Skin of body (tissue), 2 donors: Measurements from ENCODE around the gene WASF3. TPM values are rescaled to one million over a fixed set of nuclear protein-coding genes. Genes with fewer than 3 reads are reported as not detected.

Source experiments
- DNase-seq: peaks from one replicate; lab custom pipeline; 2025; lab: John Stamatoyannopoulos, UW
- total RNA-seq: library from RNA; depleted of rRNA; stranded (reverse); fragments of >200 nt; gene quantifications from one replicate; pipeline ENCODE4 v1.2.3, GENCODE V29; 2014

Gene WASF3, protein sequence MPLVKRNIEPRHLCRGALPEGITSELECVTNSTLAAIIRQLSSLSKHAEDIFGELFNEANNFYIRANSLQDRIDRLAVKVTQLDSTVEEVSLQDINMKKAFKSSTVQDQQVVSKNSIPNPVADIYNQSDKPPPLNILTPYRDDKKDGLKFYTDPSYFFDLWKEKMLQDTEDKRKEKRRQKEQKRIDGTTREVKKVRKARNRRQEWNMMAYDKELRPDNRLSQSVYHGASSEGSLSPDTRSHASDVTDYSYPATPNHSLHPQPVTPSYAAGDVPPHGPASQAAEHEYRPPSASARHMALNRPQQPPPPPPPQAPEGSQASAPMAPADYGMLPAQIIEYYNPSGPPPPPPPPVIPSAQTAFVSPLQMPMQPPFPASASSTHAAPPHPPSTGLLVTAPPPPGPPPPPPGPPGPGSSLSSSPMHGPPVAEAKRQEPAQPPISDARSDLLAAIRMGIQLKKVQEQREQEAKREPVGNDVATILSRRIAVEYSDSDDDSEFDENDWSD
- 5.8 TPM for total RNA-seq

GRCh38 chr13:26557393-26558073 is at the start of gene WASF3:
WASF3 (plus strand) TSS chr13:26557683; CDS start chr13:26642271, 84,588 bp downstream.
- peak; percentile 86 for DNase-seq

DNA sequence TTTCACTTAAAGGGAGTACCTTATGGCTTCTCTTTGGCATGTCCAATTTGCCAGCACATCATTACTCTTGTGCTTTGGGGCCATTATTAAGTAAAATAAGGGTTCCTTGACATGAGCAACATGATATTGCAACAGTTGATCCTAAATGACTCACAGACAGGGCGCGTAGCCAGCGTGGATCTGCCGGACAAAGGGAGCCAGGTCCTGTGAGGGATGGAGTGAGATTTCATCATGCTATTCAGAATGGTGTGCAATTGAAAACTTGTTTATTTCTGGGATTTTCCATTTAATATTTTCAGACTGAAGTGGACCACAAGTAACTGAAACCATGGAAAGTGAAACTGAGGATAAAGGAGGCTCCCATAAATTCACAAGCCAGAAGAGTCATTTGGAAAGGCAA is 48.6 kb upstream of the WASF3 start:
- DNase-seq: no peak

GRCh38 chr13:26509491-26509890 is 48.0 kb upstream of the WASF3 start:
- DNase-seq: no peak

- no peak for DNase-seq
Observed at GRCh38 chr13:26513931-26514330, 43.6 kb upstream of the WASF3 start.

DNA sequence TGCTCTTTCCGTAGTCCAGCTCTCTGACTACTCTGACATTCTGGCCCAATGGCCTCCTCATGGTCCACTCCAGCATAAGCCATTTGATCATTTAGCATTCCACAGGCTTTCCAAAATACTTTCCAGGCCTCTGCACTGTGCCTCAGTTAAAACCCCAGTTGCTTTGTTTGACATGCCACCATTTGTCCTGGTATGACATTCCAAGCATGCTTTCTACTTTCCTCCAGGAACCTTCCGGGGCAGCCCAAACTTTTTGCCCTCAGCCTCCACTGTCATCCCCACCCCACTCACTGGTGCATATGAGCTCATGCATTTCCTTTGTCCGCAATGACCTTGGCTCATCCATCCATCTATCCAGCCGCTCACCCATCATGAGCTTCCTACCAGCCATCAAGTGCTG is 41.8 kb upstream of the WASF3 start:
- no peak for DNase-seq

DNA sequence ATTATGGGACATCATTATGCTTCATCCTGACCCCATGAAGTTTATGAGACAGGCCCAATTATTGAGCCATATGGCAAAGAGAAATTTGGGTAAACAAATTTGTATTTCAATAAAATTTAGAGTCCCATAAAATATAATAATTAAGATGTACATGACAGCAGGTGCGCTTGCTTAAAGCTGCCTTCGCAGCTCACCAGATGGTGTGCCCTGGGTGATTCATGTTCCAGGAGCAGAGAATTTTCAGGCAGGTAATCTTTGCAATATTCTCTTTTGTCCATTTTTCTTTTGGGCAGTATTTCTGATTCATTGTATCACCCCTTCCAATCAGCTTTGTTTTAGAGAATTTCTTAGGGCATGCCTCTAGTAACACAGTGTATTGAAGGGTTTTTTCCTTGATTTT is 39.5 kb upstream of the WASF3 start:
- no peak for DNase-seq

- DNase-seq: no peak
Observed at GRCh38 chr13:26518451-26518959, 39.0 kb upstream of the WASF3 start.

DNA sequence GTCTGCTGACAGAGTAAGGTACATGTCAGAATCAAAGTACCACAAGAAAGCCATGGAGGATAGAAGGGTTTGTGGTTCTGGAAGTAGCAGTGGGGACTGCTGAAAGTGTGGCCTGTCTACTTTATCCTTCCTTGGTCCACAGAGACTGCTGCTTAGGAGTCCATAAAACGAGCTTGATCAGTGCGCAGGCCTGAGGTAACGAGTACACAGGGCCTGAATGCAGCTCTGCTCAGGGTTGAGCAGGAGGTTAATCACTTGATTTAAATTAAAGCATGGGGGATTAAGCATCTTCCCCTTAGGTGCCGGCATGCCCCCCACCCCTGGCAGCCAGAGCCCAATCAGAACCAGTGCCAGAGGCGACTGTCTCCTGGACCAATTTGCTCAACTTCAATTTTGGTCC is 34.9 kb upstream of the WASF3 start:
- DNase-seq: no peak

DNA sequence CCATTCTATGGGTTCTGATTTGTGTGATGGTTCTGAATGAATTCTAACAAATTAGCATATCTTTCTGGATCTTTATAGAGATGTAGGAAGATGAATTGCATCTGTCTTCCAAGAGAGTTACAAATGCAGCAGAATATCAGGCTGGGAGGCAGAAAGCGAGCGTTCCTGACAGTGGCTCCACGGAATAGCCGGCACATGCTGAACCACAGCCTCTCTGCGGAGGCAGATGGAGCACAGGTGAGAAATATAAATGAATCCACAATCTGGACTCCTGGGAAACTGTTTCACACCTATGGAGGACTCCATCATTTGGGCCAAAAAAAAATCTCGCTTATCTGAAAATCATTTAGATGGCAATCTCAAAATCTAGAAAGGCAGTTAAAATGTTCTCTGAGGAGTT is 34.5 kb upstream of the WASF3 start:
- no peak for DNase-seq

- no peak for DNase-seq
Observed at GRCh38 chr13:26525528-26525927, 32.0 kb upstream of the WASF3 start.

DNA sequence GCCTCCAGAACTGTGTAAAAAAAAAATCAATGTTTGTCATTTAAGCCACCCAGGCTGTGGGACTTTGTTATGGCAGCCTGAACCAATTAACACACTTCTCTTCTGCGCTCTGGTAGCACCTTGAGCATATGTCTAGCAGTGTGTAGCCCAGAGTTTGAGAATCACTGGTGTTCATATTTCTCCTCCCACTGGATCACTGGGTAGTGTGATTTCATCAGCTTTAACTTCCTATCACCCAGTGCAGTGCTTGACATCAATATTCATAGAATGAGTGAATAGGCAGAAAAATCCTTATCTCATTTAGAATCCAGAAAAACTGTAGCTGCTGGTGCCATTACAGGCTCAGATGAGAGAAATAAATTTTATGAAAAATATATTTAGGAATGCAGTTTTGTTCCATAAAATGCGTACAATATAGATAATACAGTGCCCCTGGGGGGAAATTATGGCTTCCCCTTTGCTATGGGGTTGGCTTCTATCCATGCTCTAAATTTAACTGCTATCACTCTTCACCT is 30.7 kb upstream of the WASF3 start:
- no peak for DNase-seq

DNA sequence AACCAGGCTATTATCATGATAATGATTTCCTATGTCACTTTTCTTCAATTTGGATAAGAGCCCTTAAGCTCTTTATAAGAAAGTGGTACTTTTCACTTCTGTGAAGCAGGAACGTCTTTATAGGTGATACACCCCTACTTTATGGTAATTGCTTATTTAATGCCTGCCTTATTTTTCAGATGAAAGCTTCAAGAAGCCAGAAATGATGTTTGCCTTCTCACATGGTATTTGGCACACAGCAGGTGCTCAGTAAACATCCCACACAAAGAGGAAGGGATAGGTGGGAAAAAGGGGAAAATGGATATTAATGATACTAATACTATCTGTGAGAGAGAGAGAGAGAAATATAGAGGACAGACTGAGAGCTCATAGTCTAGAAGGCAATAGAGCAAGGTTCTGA is 29.0 kb upstream of the WASF3 start:
- DNase-seq: no peak

DNA sequence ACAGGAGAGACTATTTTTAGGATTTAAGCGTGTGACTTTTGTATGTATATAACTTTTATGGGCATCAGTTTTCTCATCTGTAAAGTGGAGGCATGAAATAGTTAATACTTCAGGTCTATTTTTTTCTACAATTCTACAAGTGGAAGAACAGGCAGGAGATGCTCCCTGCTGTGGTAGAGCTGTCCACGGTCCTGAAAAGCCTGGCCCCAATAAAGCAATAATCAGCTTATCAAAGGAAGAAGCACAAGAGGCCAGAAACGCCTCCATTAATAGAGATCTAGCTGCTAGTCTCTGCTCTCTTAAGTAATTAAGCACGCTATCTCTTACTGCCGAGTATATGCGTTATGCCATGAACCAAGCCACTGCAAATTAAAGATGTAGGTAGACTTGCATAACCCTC is 28.0 kb upstream of the WASF3 start:
- DNase-seq: no peak

DNA sequence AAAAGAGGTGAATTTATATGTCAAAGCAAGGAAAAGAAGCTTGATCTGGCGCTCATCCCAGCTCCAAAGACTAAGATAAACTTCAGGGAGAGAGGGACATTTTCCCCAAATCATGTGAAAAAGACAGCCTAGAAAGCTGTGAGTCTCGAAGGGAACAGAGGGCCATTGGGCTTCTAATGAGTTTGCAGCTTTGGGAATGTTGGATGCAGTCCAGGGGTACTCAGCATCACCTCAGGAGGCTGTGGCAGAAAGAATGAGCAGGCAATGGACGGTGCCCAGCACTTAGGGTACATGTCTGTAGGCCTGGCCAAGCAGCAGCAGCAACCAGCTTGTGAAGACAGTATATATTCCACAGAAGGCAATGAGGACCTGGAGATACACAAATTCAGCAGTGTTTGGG is 25.7 kb upstream of the WASF3 start:
- no peak for DNase-seq

DNA sequence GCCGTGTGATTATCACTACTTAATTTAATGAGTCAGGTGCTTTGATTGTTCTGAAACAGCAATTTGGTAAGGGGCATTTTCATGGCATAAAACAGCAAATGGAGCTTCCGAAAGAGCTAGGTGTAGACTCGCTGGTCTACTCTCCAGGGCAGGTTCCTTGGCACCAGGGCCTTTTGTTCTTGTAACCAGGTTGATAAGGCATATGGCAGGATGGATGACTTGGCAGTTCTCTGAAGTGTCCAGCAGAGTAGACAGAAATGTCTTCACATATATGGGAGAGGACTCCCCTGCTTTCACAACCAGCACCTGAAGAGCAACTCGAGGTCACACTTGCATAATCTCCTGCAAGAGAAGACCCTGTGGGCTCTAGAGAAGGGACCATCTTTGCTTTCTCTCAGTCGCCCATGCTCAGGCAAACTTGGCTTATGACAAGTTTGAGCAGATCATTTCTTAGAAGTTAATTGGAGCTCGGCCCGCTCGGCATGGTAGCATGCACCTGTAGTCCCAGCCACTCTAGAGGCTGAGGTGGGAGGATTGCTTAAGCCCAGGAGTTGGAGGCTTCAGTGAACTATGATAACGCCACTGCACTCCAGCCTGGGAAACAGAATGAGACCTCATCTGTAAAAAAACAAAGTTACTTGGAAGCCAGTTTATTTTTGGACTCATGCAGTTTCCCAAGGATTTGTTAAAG is 23.3 kb upstream of the WASF3 start:
- no peak for DNase-seq

DNA sequence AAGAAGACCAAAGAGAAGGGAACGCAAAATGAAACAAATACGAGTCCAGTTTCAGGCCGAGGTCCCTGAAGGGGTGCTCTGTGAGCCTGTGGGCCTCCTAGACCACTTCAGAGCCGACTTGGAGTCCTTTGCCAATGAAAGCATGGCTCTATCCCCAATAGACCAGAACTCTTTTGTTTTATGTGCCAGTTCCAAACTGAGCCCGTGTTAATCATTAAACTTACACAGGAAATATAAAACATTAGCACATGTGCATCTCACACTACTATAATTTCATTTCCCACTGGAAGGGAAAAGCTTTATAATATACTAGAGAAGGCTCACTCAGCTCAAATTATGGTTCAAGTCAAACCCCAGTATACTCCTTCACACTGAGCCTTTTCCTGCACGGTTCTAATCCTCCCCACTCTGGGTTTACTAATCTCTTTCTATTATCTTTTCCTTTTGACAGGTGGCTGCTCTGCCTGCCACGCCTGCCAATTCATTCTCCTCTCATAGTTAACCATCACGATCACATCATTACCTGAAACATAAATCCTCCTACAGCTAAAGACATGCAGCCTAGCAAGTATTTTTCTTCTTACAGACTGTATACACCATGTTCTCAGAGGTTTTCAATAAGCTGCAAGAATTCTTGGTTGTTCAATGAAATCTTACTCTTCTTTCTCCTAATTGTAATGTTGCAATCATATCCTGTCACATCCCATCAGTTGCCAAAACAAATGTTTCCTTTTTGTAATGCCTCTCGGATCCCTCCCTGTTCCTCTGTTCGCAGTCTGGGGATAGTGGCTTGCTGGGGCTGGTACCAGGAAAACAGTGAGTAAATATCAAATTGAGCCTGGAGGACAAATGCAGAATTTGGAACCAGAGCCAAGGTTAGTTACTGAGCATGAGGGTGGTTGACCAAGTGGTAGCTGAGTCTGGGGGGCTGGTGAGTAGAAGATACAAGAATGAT is 18.8 kb upstream of the WASF3 start:
- no peak for DNase-seq

GRCh38 chr13:26539738-26540292 is 17.7 kb upstream of the WASF3 start:
- DNase-seq: no peak

DNA sequence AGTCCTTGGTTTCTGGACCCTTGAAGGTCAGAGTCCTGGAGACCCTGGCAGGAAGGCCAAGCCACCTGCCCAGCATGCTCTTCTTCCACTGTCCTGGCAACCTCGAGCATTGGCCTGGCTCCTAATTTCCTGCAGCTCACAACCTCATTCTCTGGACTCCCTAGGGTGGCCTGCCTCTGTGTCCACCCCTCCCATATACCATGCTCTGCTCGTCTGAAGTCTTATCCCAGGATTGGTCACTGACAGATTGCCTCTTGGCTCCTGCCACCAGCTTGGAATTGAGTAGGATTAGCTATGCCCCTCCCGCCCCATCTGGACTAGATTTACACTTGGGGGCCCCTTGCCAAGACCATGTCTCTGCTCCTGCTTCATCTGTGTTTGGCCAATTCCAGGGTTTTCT is 17.1 kb upstream of the WASF3 start:
- no peak for DNase-seq

- no peak for DNase-seq
Observed at GRCh38 chr13:26541041-26541440, 16.4 kb upstream of the WASF3 start.
